ENCODE measurements around the gene MUC4. TPM values are rescaled to one million over a fixed set of nuclear protein-coding genes. Genes with fewer than 3 reads are reported as not detected.

MUC4 gene
- total RNA-seq, 1 donor from 2014 or later = 1.1 TPM

- TF ChIP-seq, protein P1, sequence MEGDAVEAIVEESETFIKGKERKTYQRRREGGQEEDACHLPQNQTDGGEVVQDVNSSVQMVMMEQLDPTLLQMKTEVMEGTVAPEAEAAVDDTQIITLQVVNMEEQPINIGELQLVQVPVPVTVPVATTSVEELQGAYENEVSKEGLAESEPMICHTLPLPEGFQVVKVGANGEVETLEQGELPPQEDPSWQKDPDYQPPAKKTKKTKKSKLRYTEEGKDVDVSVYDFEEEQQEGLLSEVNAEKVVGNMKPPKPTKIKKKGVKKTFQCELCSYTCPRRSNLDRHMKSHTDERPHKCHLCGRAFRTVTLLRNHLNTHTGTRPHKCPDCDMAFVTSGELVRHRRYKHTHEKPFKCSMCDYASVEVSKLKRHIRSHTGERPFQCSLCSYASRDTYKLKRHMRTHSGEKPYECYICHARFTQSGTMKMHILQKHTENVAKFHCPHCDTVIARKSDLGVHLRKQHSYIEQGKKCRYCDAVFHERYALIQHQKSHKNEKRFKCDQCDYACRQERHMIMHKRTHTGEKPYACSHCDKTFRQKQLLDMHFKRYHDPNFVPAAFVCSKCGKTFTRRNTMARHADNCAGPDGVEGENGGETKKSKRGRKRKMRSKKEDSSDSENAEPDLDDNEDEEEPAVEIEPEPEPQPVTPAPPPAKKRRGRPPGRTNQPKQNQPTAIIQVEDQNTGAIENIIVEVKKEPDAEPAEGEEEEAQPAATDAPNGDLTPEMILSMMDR (IDR thresholded peaks at IDR 0.05) = no peak
- no peak overlapping the region for H3K27ac ChIP-seq
- no peaks in the 10 kb centered on the region for H3K4me1 ChIP-seq
- no peak overlapping the region for H3K4me3 ChIP-seq
- H3K9me3 ChIP-seq = no peaks in the 10 kb centered on the region
- intact Hi-C loops (cut with DNase I) = no loop called here
- no peaks in the 10 kb centered on the region for H3K36me3 ChIP-seq
- no peak for DNase-seq
- ATAC-seq = no peak
- peaks cover 22% of the 10 kb centered on the region for H3K27me3 ChIP-seq
These were observed 55.7 kb downstream of the MUC4 start for GRCh38 chr3:195755791-195756676.

DNA sequence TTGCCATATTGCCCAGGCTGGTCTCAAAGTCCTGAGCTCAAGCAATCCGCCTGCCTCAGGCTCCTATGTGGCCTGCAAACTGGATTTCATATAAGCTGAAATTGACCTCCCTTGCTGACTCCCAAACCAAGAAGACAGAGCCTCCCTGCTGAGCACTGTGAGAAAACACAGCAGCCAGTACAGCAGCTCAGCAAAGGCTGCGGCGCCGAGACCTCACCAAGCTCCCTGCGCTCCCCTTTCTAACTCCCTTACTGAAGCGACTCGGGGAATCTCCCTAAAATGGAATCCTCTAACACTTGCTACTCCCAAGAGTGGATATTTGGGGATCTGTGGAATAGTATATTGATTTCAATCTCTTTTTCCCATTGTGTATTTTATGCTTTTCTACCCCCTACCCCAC lies 56.3 kb downstream of the MUC4 start:
- H3K27ac ChIP-seq = no peak overlapping the region
- intact Hi-C loops (cut with DNase I) = no loop called here
- no peak overlapping the region for H3K4me3 ChIP-seq
- peaks cover 17% of the 10 kb centered on the region for H3K27me3 ChIP-seq
- no peak for DNase-seq
- H3K36me3 ChIP-seq = no peaks in the 10 kb centered on the region
- H3K4me1 ChIP-seq = no peaks in the 10 kb centered on the region
- no peak for ATAC-seq
- TF ChIP-seq, protein P1 (IDR thresholded peaks at IDR 0.05) = no peak
- H3K9me3 ChIP-seq = no peaks in the 10 kb centered on the region

GRCh38 chr3:195754906-195755305 lies 56.8 kb downstream of the MUC4 start:
- no peaks in the 10 kb centered on the region for H3K36me3 ChIP-seq
- ATAC-seq = no peak
- intact Hi-C loops (cut with DNase I) = no loop called here
- no peak overlapping the region for H3K4me3 ChIP-seq
- DNase-seq = no peak
- no peaks in the 10 kb centered on the region for H3K4me1 ChIP-seq
- TF ChIP-seq, protein P1 (IDR thresholded peaks at IDR 0.05) = no peak
- no peak overlapping the region for H3K27ac ChIP-seq
- no peaks in the 10 kb centered on the region for H3K9me3 ChIP-seq
- peaks cover 17% of the 10 kb centered on the region for H3K27me3 ChIP-seq

GRCh38 chr3:195754141-195754540 lies 57.6 kb downstream of the MUC4 start:
- ATAC-seq = no peak
- no peaks in the 10 kb centered on the region for H3K4me1 ChIP-seq
- no peak for DNase-seq
- intact Hi-C loops (cut with DNase I) = no loop called here
- H3K27ac ChIP-seq = no peak overlapping the region
- H3K9me3 ChIP-seq = no peaks in the 10 kb centered on the region
- TF ChIP-seq, protein P1 (IDR thresholded peaks at IDR 0.05) = no peak
- peaks cover 14% of the 10 kb centered on the region for H3K27me3 ChIP-seq
- no peak overlapping the region for H3K4me3 ChIP-seq
- no peaks in the 10 kb centered on the region for H3K36me3 ChIP-seq

DNA sequence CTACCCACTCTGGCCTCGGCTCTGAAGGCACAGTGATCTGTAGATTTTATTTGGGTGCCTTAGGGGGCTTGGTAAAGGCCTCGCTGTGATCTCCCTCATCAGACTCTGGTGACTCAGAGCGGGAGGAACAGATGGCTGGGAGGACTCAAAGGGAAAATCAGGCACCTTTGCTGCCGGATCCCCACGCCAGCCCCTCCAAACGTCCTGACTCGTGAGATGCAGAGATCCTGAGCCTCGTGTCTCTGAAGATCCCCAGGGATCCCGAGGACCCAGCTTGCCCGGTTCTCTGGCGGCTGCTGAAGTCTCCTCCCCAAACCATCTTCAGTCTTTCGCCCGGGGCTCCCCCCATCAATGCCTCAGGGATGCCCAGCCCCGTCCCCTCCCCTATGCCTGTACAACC lies 58.1 kb downstream of the MUC4 start:
- peak overlapping the region; percentile 11 for H3K27ac ChIP-seq
- TF ChIP-seq, protein P1 (IDR thresholded peaks at IDR 0.05) = no peak

More for the DNA sequence above, 58.1 kb downstream of the MUC4 start:
- intact Hi-C loops (cut with DNase I) = no loop called here
- Histone ChIP-seq H3K4me3 (no peak overlapping the region), H3K4me1 (no peaks in the 10 kb centered on the region), H3K27me3 (peaks cover 8% of the 10 kb centered on the region), H3K9me3 (no peaks in the 10 kb centered on the region), H3K36me3 (no peaks in the 10 kb centered on the region)
- no peak for DNase-seq
- ATAC-seq = no peak
